GM23248 (cell line): ENCODE results near the gene UROC1.

Experiments
- EZH2 ChIP-seq: fragments of 200-600 bp; sonication (generic); IDR thresholded peaks from 2 replicates; pipeline ENCODE4 v1.6.1; 2018; ENCODE audit warnings: antibody characterized with exemption, mild to moderate bottlenecking; ENCODE audit not compliant: insufficient read depth, poor library complexity, severe bottlenecking
- EZH2phosphoT487 ChIP-seq: fragments of 200-600 bp; sonication (generic); IDR thresholded peaks from 2 replicates; pipeline ENCODE4 v1.6.1; 2018; ENCODE audit warnings: antibody characterized with exemption, moderate library complexity, mild to moderate bottlenecking, low read depth; ENCODE audit not compliant: insufficient read depth

DNA sequence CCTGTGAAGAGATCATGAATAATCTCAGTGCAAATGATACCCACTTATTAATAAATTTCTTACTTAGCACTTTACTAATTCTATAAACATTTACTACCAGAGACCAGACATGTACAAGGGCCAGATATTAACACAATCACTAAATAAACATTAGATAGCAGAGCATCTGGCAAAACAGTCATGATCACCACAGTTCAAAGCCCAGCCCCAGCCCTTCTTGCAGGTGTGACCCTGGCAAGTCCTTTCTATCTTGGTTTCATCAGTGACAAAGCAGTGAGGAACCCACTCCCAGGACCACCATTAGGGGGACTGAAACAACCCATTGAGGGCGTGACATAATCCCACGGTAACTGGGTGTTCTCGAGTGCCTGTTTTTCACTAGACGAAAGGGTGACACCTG is 53.5 kb downstream of the UROC1 start:
- no peak for TF ChIP-seq EZH2
- no peak for TF ChIP-seq EZH2phosphoT487
